Adipocyte (in vitro differentiated cells): Measurements from ENCODE around the gene C3orf80.
"Not testable (repeated sequence)": the region's sequence is repeated elsewhere in the genome, so short reads cannot be mapped to it uniquely, and the experiment has no call there.

Experiments used
- DNase-seq: peaks from one replicate; pipeline ENCODE4 v3.0.0-alpha.2; 2015; ENCODE audit warnings: low read depth
- H3K27me3 ChIP-seq: replicated peaks from 2 replicates; pipeline ENCODE4 v1.7.0; 2013; ENCODE audit warnings: mild to moderate bottlenecking, low read length, moderate library complexity; ENCODE audit not compliant: control insufficient read depth, insufficient read depth
- H3K36me3 ChIP-seq: 2 replicates; pipeline ENCODE4 v1.7.0; 2013; ENCODE audit warnings: low read length, mild to moderate bottlenecking, moderate library complexity; ENCODE audit not compliant: control insufficient read depth, insufficient read depth, severe bottlenecking
- H3K4me1 ChIP-seq: 2 replicates; pipeline ENCODE4 v1.7.0; 2013; ENCODE audit warnings: mild to moderate bottlenecking, low read length, moderate library complexity; ENCODE audit not compliant: control insufficient read depth, insufficient read depth
- H3K4me3 ChIP-seq: 2 replicates; pipeline ENCODE4 v1.7.0; 2013; ENCODE audit warnings: mild to moderate bottlenecking, low read length, moderate library complexity
- H3K9ac ChIP-seq: 2 replicates; pipeline ENCODE4 v1.7.0; 2013; ENCODE audit warnings: mild to moderate bottlenecking, low read length, moderate library complexity
- H3K9me3 ChIP-seq: 2 replicates; pipeline ENCODE4 v1.7.0; 2013; ENCODE audit warnings: mild to moderate bottlenecking, low read length, moderate library complexity; ENCODE audit not compliant: control insufficient read depth

Gene C3orf80

GRCh38 chr3:160225176-160226025, at the start of gene C3orf80:
Gene C3orf80 (plus strand): TSS chr3:160225422. CDS start chr3:160225636, 214 bp downstream.
- H3K9ac ChIP-seq, result peak within 1 kb of the TSS; percentile 21
- peaks cover 21% of the 10 kb centered on the region for H3K27me3 ChIP-seq
- peaks cover 3% of the 10 kb centered on the region for H3K4me1 ChIP-seq
- peak within 1 kb of the TSS; percentile 82 for H3K4me3 ChIP-seq
- no peaks in the 10 kb centered on the region for H3K36me3 ChIP-seq
- no peaks in the 10 kb centered on the region for H3K9me3 ChIP-seq
- DNase-seq, result peak; percentile 67

- Histone ChIP-seq H3K9ac (no peak overlapping the region), H3K27me3 (no peaks in the 10 kb centered on the region), H3K4me1 (peaks cover 14% of the 10 kb centered on the region), H3K36me3 (no peaks in the 10 kb centered on the region), H3K4me3 (no peak overlapping the region), H3K9me3 (no peaks in the 10 kb centered on the region)
- no peak for DNase-seq
Measured at GRCh38 chr3:160176923-160177322, 48.3 kb upstream of the C3orf80 start.

- H3K4me1 ChIP-seq, result peaks cover 14% of the 10 kb centered on the region
- not testable (repeated sequence) for H3K9ac ChIP-seq, DNase-seq, H3K27me3 ChIP-seq, H3K36me3 ChIP-seq, H3K4me3 ChIP-seq, H3K9me3 ChIP-seq
Measured at GRCh38 chr3:160178661-160179060, 46.6 kb upstream of the C3orf80 start.

GRCh38 chr3:160179403-160179802, 45.8 kb upstream of the C3orf80 start:
- H3K27me3 ChIP-seq, DNase-seq, H3K4me3 ChIP-seq, H3K9me3 ChIP-seq, H3K9ac ChIP-seq, H3K36me3 ChIP-seq: not testable (repeated sequence)
- peaks cover 19% of the 10 kb centered on the region for H3K4me1 ChIP-seq

GRCh38 chr3:160179906-160180305, 45.3 kb upstream of the C3orf80 start:
- no peaks in the 10 kb centered on the region for H3K27me3 ChIP-seq
- no peak overlapping the region for H3K9ac ChIP-seq
- no peaks in the 10 kb centered on the region for H3K9me3 ChIP-seq
- peaks cover 23% of the 10 kb centered on the region for H3K4me1 ChIP-seq
- H3K4me3 ChIP-seq, result peak overlapping the region; percentile 72
- peak; percentile 31 for DNase-seq
- no peaks in the 10 kb centered on the region for H3K36me3 ChIP-seq

GRCh38 chr3:160180581-160181216, 44.5 kb upstream of the C3orf80 start:
- Histone ChIP-seq H3K9ac (peak overlapping the region; percentile 19), H3K4me3 (peak overlapping the region; percentile 72), H3K9me3 (no peaks in the 10 kb centered on the region), H3K27me3 (no peaks in the 10 kb centered on the region), H3K36me3 (no peaks in the 10 kb centered on the region), H3K4me1 (peaks cover 27% of the 10 kb centered on the region)
- DNase-seq, result no peak

GRCh38 chr3:160183345-160184076, 41.7 kb upstream of the C3orf80 start:
- H3K9ac ChIP-seq, result no peak overlapping the region
- H3K27me3 ChIP-seq, result no peaks in the 10 kb centered on the region
- H3K36me3 ChIP-seq, result no peaks in the 10 kb centered on the region
- peaks cover 27% of the 10 kb centered on the region for H3K4me1 ChIP-seq
- H3K4me3 ChIP-seq, result no peak overlapping the region
- no peaks in the 10 kb centered on the region for H3K9me3 ChIP-seq
- DNase-seq, result peak; percentile 44

- H3K27me3 ChIP-seq, result no peaks in the 10 kb centered on the region
- no peaks in the 10 kb centered on the region for H3K9me3 ChIP-seq
- H3K9ac ChIP-seq, result no peak overlapping the region
- peaks cover 27% of the 10 kb centered on the region for H3K4me1 ChIP-seq
- peak; percentile 75 for DNase-seq
- H3K4me3 ChIP-seq, result no peak overlapping the region
- no peaks in the 10 kb centered on the region for H3K36me3 ChIP-seq
Measured at GRCh38 chr3:160184655-160185054, 40.6 kb upstream of the C3orf80 start.

GRCh38 chr3:160185751-160186150, 39.5 kb upstream of the C3orf80 start:
- H3K4me3 ChIP-seq, result no peak overlapping the region
- no peaks in the 10 kb centered on the region for H3K36me3 ChIP-seq
- no peak overlapping the region for H3K9ac ChIP-seq
- no peak for DNase-seq
- no peaks in the 10 kb centered on the region for H3K9me3 ChIP-seq
- peaks cover 17% of the 10 kb centered on the region for H3K4me1 ChIP-seq
- H3K27me3 ChIP-seq, result no peaks in the 10 kb centered on the region

GRCh38 chr3:160187288-160187687, 37.9 kb upstream of the C3orf80 start:
- Histone ChIP-seq H3K4me3 (no peak overlapping the region), H3K4me1 (peaks cover 13% of the 10 kb centered on the region), H3K9ac (no peak overlapping the region), H3K36me3 (no peaks in the 10 kb centered on the region), H3K27me3 (no peaks in the 10 kb centered on the region), H3K9me3 (no peaks in the 10 kb centered on the region)
- no peak for DNase-seq
